WTC11 (cell line): Measurements from ENCODE around the gene PPME1. TPM values are rescaled to one million over a fixed set of nuclear protein-coding genes. Genes with fewer than 3 reads are reported as not detected.

Experiments
- ATAC-seq: fragments of 200-7000 bp; cut with Tn5 transposase; 2 replicates; pipeline ENCODE4 v1.10.0; 2021; ENCODE audit warnings: mild to moderate bottlenecking, moderate library complexity
- CTCF ChIA-PET: fragments of 300-600 bp; sonication (Branson Sonifier 250); formaldehyde crosslinking; loops from one replicate; lab custom pipeline; 2021; ENCODE audit warnings: antibody characterized with exemption; lab: Charles Lee
- POLR2A ChIA-PET: fragments of 350-600 bp; sonication (Branson Sonifier 250); formaldehyde crosslinking; loops from one replicate; lab custom pipeline; 2021; ENCODE audit warnings: antibody characterized with exemption; lab: Charles Lee
- DNase-seq: peaks from one replicate; pipeline ENCODE4 v3.0.0; 2021; ENCODE audit warnings: low spot score
- H3K27ac Mint-ChIP-seq: 2 replicates; pipeline ENCODE4 v1.8.0; 2021; ENCODE audit warnings: mixed read lengths
- H3K27me3 Mint-ChIP-seq: 2 replicates; pipeline ENCODE4 v1.8.0; 2021; ENCODE audit warnings: low read depth, mild to moderate bottlenecking, moderate library complexity, mixed read lengths
- H3K36me3 Mint-ChIP-seq: 2 replicates; pipeline ENCODE4 v1.8.0; 2021; ENCODE audit warnings: mixed read lengths
- H3K4me1 Mint-ChIP-seq: 2 replicates; pipeline ENCODE4 v1.8.0; 2022; ENCODE audit warnings: mixed read lengths
- H3K4me3 Mint-ChIP-seq: 2 replicates; pipeline ENCODE4 v1.8.0; 2021; ENCODE audit warnings: mild to moderate bottlenecking, moderate library complexity, mixed read lengths
- H3K9me3 Mint-ChIP-seq: 2 replicates; pipeline ENCODE4 v1.8.0; 2021; ENCODE audit warnings: mixed read lengths
- AR ChIP-seq: fragments of 250-450 bp; sonication (Bioruptor Pico); IDR thresholded peaks from 2 replicates; pipeline ENCODE4 v1.9.0; 2021; ENCODE audit warnings: mild to moderate bottlenecking
- ATF2 ChIP-seq: sonication (generic); formaldehyde crosslinking; IDR thresholded peaks from 2 replicates; pipeline ENCODE4 v1.8.1; 2022; ENCODE audit warnings: low read depth, missing genetic modification reagents, borderline replicate concordance
- ATF6 ChIP-seq: sonication (generic); formaldehyde crosslinking; IDR thresholded peaks from 2 replicates; pipeline ENCODE4 v1.8.1; 2023; ENCODE audit warnings: mild to moderate bottlenecking, missing genetic modification reagents
- ESRRA ChIP-seq: sonication (generic); formaldehyde crosslinking; IDR thresholded peaks from 2 replicates; pipeline ENCODE4 v1.8.1; 2022; ENCODE audit warnings: mild to moderate bottlenecking, missing genetic modification reagents, borderline replicate concordance
- ETV6 ChIP-seq: sonication (generic); formaldehyde crosslinking; IDR thresholded peaks from 2 replicates; pipeline ENCODE4 v1.8.1; 2022; ENCODE audit warnings: mild to moderate bottlenecking, missing genetic modification reagents
- IRF2 ChIP-seq: sonication (generic); formaldehyde crosslinking; IDR thresholded peaks from 2 replicates; pipeline ENCODE4 v1.8.0; 2022; ENCODE audit warnings: low read depth, missing genetic modification reagents, borderline replicate concordance
- JAZF1 ChIP-seq: fragments of 250-450 bp; sonication (Bioruptor Pico); IDR thresholded peaks from 2 replicates; pipeline ENCODE4 v1.9.0; 2021; ENCODE audit warnings: moderate library complexity, mild to moderate bottlenecking, inconsistent platforms
- MLX ChIP-seq: sonication (generic); formaldehyde crosslinking; IDR thresholded peaks from 2 replicates; pipeline ENCODE4 v1.8.1; 2023; ENCODE audit warnings: mild to moderate bottlenecking, missing genetic modification reagents, moderate library complexity
- SMAD3 ChIP-seq: sonication (generic); formaldehyde crosslinking; IDR thresholded peaks from 2 replicates; pipeline ENCODE4 v1.8.0; 2022; ENCODE audit warnings: missing genetic modification reagents, mild to moderate bottlenecking, borderline replicate concordance
- SMAD4 ChIP-seq: sonication (generic); formaldehyde crosslinking; IDR thresholded peaks from 2 replicates; pipeline ENCODE4 v1.8.0; 2022; ENCODE audit warnings: mild to moderate bottlenecking, missing genetic modification reagents
- SOX15 ChIP-seq: fragments of 250-450 bp; sonication (Bioruptor Pico); IDR thresholded peaks from 2 replicates; pipeline ENCODE4 v1.9.0; 2021; ENCODE audit warnings: mild to moderate bottlenecking
- SP1 ChIP-seq: sonication (generic); formaldehyde crosslinking; conservative IDR thresholded peaks from 2 replicates; pipeline ENCODE4 v1.8.1; 2022; ENCODE audit warnings: missing genetic modification reagents
- TEAD1 ChIP-seq: sonication (generic); formaldehyde crosslinking; IDR thresholded peaks from 2 replicates; pipeline ENCODE4 v1.8.0; 2022; ENCODE audit warnings: mild to moderate bottlenecking, missing genetic modification reagents
- ZBTB43 ChIP-seq: sonication (generic); formaldehyde crosslinking; IDR thresholded peaks from 2 replicates; pipeline ENCODE4 v1.8.1; 2023; ENCODE audit warnings: mild to moderate bottlenecking, missing genetic modification reagents
- ZMAT4 ChIP-seq: fragments of 250-450 bp; sonication (Bioruptor Pico); IDR thresholded peaks from 2 replicates; pipeline ENCODE4 v1.9.0; 2021; ENCODE audit warnings: mild to moderate bottlenecking
- ZNF281 ChIP-seq: sonication (generic); formaldehyde crosslinking; IDR thresholded peaks from 2 replicates; pipeline ENCODE4 v1.8.0; 2023; ENCODE audit warnings: mild to moderate bottlenecking, missing genetic modification reagents
- ZSCAN18 ChIP-seq: fragments of 250-450 bp; sonication (Bioruptor Pico); IDR thresholded peaks from 2 replicates; pipeline ENCODE4 v2.1.2; 2022; ENCODE audit warnings: mild to moderate bottlenecking, moderate library complexity
- total RNA-seq: library from RNA; stranded (reverse); gene quantifications from 3 replicates; pipeline ENCODE4 v1.2.3, GENCODE V29; 2021

Gene PPME1
- total RNA-seq, 1 experiment from 2014 or later = 42.5 TPM

- CTCF ChIA-PET = no interaction called here
- POLR2A ChIA-PET = no interaction called here
- no peak for TF ChIP-seq SOX15 (CRISPR knock-in tag)
- TF ChIP-seq, all 79 proteins: peak for 0
- ATAC-seq (no peak), DNase-seq (no peak)
- H3K4me1 Mint-ChIP-seq = peaks cover 3% of the 10 kb centered on the region
- H3K27ac Mint-ChIP-seq = no peak overlapping the region
- no peaks in the 10 kb centered on the region for H3K27me3 Mint-ChIP-seq
- H3K4me3 Mint-ChIP-seq = peak overlapping the region; percentile 3; the same call in 1 of the 2 replicates
- peaks cover 19% of the 10 kb centered on the region for H3K36me3 Mint-ChIP-seq
- no peaks in the 10 kb centered on the region for H3K9me3 Mint-ChIP-seq
Observed at GRCh38 chr11:74168838-74169237, 2.3 kb upstream of the PPME1 start.

GRCh38 chr11:74169738-74170458, 1.2 kb upstream of the PPME1 start:
- POLR2A ChIA-PET = no interaction called here
- H3K9me3 Mint-ChIP-seq = no peaks in the 10 kb centered on the region
- no peak for DNase-seq

More at GRCh38 chr11:74169738-74170458, 1.2 kb upstream of the PPME1 start:
- H3K36me3 Mint-ChIP-seq = peaks cover 16% of the 10 kb centered on the region
- CTCF ChIA-PET = interaction anchor here (1.1 to 1.6 kb wide), 3 partner anchors 14 to 205 kb away, joined by 3 to 6 read pairs (median 4); no protein-coding TSS in a partner anchor
- no peak for ATAC-seq
- TF ChIP-seq MLX (CRISPR knock-in tag) = no peak
- TF ChIP-seq AR (CRISPR knock-in tag) = no peak
- no peak for TF ChIP-seq TEAD1
- TF ChIP-seq ZBTB43 = no peak
- no peak for TF ChIP-seq ATF6 (CRISPR knock-in tag)
- no peak for TF ChIP-seq SMAD4 (CRISPR knock-in tag)
- TF ChIP-seq ZNF281 = no peak
- TF ChIP-seq ZSCAN18 (CRISPR knock-in tag) = no peak
- no peak for TF ChIP-seq ZMAT4 (CRISPR knock-in tag)
- TF ChIP-seq ESRRA = no peak
- no peak for TF ChIP-seq SMAD3 (CRISPR knock-in tag)
- no peak for TF ChIP-seq JAZF1 (CRISPR knock-in tag)
- TF ChIP-seq ETV6 = no peak
- TF ChIP-seq SP1 (CRISPR knock-in tag) = no peak
- no peak for TF ChIP-seq IRF2
- no peak for TF ChIP-seq ATF2 (CRISPR knock-in tag)
- TF ChIP-seq, all 79 proteins: peak for 0
- H3K4me3 Mint-ChIP-seq = no peak overlapping the region
- H3K4me1 Mint-ChIP-seq = peaks cover 3% of the 10 kb centered on the region
- no peak overlapping the region for H3K27ac Mint-ChIP-seq
- H3K27me3 Mint-ChIP-seq = no peaks in the 10 kb centered on the region
